Osteoblast (primary cell): ENCODE measurements around the gene UBR3. TPM values are rescaled to one million over a fixed set of nuclear protein-coding genes. Genes with fewer than 3 reads are reported as not detected.
"Not testable (repeated sequence)": the region's sequence is repeated elsewhere in the genome, so short reads cannot be mapped to it uniquely, and the experiment has no call there.

Experiments
- DNase-seq: peaks from one replicate; pipeline ENCODE4 v3.0.0; 2011; ENCODE audit warnings: low spot score, mixed read lengths; ENCODE audit not compliant: insufficient read length; ENCODE audit errors: missing footprints
- H2AFZ ChIP-seq: 2 replicates; pipeline ENCODE4 v1.6.0; 2011; ENCODE audit warnings: mild to moderate bottlenecking, low read length
- H3K27ac ChIP-seq: 2 replicates; pipeline ENCODE4 v1.5.1; 2011; ENCODE audit warnings: mild to moderate bottlenecking, low read depth, low read length, moderate library complexity
- H3K27me3 ChIP-seq: 2 replicates; pipeline ENCODE4 v1.6.0; 2012; ENCODE audit warnings: mild to moderate bottlenecking, control low read depth, inconsistent platforms, low read length, moderate library complexity; ENCODE audit not compliant: insufficient read depth
- H3K36me3 ChIP-seq: 2 replicates; pipeline ENCODE4 v1.5.1; 2011; ENCODE audit warnings: mild to moderate bottlenecking, low read length, control low read depth, moderate library complexity; ENCODE audit not compliant: insufficient read depth
- H3K4me1 ChIP-seq: 2 replicates; pipeline ENCODE4 v1.5.1; 2011; ENCODE audit warnings: mild to moderate bottlenecking, low read length, control low read depth, moderate library complexity; ENCODE audit not compliant: insufficient read depth
- H3K4me2 ChIP-seq: 2 replicates; pipeline ENCODE4 v1.6.0; 2011; ENCODE audit warnings: mild to moderate bottlenecking, low read length; ENCODE audit not compliant: insufficient read depth
- H3K4me3 ChIP-seq: fragments of 200-600 bp; sonication (generic); 3 replicates; pipeline ENCODE4 v1.5.1; 2012; ENCODE audit warnings: mild to moderate bottlenecking, low read length, inconsistent platforms; ENCODE audit not compliant: insufficient read depth
- H3K79me2 ChIP-seq: 2 replicates; pipeline ENCODE4 v1.6.0; 2012; ENCODE audit warnings: mild to moderate bottlenecking, low read length, control low read depth, inconsistent platforms; ENCODE audit not compliant: insufficient read depth
- H3K9me3 ChIP-seq: 2 replicates; pipeline ENCODE4 v1.5.1; 2011; ENCODE audit warnings: low read depth, low read length, control low read depth
- H4K20me1 ChIP-seq: 2 replicates; pipeline ENCODE4 v1.6.0; 2012; ENCODE audit warnings: mild to moderate bottlenecking, low read length, control low read depth; ENCODE audit not compliant: insufficient read depth
- total RNA-seq: library from RNA; depleted of rRNA; stranded (reverse); fragments of >200 nt; gene quantifications from 2 replicates; pipeline ENCODE4 v1.2.3, GENCODE V29; 2012
- TF ChIP-seq, protein P1 (sequence below): IDR thresholded peaks from 2 replicates; pipeline ENCODE4 v1.5.1; 2011; ENCODE audit warnings: mild to moderate bottlenecking, low read depth, low read length, moderate library complexity; ENCODE audit errors: extremely low read depth

The UBR3 gene
- total RNA-seq, 1 donor: 42.7 TPM

DNA sequence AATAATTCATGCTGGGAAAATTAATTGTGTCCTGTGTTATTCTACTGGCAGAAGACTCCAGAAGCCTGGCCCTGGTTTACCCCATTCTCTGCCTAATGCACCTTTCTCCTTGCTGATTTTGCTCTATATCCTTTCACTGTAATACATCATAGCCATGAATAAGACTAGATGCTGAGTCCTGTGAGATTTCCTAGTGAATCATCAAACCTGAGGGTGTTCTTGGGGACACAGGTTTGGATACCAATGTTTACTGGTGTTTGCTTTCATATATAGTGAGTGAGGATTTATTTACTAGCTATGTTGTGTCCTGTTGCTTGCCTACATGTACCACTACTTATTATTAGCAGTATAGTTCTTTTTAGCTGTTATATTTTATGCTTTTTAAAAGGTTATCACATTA, 9.0 kb upstream of the UBR3 start:
- Histone ChIP-seq H3K4me2 (no peak overlapping the region), H3K4me3 (no peak overlapping the region), H3K27ac (peak overlapping the region; percentile 49), H2AFZ (no peak overlapping the region), H3K36me3 (peaks cover 32% of the 10 kb centered on the region), H3K4me1 (peaks cover 43% of the 10 kb centered on the region), H4K20me1 (no peaks in the 10 kb centered on the region), H3K27me3 (no peaks in the 10 kb centered on the region), H3K9me3 (no peaks in the 10 kb centered on the region), H3K79me2 (peaks cover 29% of the 10 kb centered on the region)
- DNase-seq: no peak
- TF ChIP-seq, protein P1, sequence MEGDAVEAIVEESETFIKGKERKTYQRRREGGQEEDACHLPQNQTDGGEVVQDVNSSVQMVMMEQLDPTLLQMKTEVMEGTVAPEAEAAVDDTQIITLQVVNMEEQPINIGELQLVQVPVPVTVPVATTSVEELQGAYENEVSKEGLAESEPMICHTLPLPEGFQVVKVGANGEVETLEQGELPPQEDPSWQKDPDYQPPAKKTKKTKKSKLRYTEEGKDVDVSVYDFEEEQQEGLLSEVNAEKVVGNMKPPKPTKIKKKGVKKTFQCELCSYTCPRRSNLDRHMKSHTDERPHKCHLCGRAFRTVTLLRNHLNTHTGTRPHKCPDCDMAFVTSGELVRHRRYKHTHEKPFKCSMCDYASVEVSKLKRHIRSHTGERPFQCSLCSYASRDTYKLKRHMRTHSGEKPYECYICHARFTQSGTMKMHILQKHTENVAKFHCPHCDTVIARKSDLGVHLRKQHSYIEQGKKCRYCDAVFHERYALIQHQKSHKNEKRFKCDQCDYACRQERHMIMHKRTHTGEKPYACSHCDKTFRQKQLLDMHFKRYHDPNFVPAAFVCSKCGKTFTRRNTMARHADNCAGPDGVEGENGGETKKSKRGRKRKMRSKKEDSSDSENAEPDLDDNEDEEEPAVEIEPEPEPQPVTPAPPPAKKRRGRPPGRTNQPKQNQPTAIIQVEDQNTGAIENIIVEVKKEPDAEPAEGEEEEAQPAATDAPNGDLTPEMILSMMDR: no peak

DNA sequence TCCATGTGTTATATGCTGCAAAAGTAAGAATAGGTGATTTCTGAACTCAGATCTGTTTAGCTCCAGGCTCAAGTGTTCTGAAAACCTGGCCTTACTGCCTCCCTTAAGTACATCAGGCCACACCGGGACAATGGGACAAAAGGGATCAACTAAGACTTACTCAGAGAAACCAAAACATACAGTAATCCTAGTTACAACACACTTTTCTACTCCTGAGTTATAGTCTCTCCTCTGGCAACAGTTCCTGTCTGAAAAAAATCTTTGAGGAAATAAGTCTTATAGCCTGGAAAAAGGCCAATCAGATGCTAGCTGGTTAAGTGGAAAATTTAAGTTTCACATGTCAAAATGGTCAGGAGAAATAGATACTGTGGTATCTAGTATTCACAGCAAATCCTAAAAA, 8.1 kb upstream of the UBR3 start:
- TF ChIP-seq, protein P1: no peak
- no peaks in the 10 kb centered on the region for H3K9me3 ChIP-seq
- peak overlapping the region; percentile 49 for H3K27ac ChIP-seq
- no peak overlapping the region for H3K4me2 ChIP-seq
- peaks cover 35% of the 10 kb centered on the region for H3K79me2 ChIP-seq
- peaks cover 52% of the 10 kb centered on the region for H3K4me1 ChIP-seq
- peaks cover 26% of the 10 kb centered on the region for H3K36me3 ChIP-seq
- no peak overlapping the region for H3K4me3 ChIP-seq
- no peak overlapping the region for H2AFZ ChIP-seq
- H4K20me1 ChIP-seq: no peaks in the 10 kb centered on the region
- no peaks in the 10 kb centered on the region for H3K27me3 ChIP-seq
- DNase-seq: peak; percentile 42

DNA sequence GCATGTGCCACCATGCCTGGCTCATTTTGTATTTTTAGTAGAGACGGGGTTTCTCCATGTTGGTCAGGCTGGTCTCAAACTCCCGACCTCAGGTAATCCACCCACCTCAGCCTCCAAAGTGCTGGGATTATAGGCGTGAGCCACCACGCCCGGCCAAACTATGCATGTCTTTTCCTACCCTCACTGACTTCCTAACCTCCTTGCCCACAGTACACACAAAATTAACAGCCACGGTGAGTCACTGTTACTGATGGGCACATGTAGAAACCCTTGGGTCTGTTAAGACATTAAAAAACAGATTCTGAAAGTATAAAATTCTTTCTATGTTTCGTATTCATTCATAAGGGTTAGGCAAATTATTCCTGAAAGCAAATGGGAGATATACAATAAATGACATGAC, 7.2 kb upstream of the UBR3 start:
- H3K4me2 ChIP-seq: peak overlapping the region; percentile 55
- not testable (repeated sequence) for H2AFZ ChIP-seq, H4K20me1 ChIP-seq, H3K4me3 ChIP-seq, H3K27me3 ChIP-seq, H3K9me3 ChIP-seq
- H3K36me3 ChIP-seq: peaks cover 18% of the 10 kb centered on the region
- peak; percentile 72 for DNase-seq
- peak overlapping the region; percentile 33 for H3K27ac ChIP-seq
- H3K4me1 ChIP-seq: peaks cover 55% of the 10 kb centered on the region
- peaks cover 43% of the 10 kb centered on the region for H3K79me2 ChIP-seq

DNA sequence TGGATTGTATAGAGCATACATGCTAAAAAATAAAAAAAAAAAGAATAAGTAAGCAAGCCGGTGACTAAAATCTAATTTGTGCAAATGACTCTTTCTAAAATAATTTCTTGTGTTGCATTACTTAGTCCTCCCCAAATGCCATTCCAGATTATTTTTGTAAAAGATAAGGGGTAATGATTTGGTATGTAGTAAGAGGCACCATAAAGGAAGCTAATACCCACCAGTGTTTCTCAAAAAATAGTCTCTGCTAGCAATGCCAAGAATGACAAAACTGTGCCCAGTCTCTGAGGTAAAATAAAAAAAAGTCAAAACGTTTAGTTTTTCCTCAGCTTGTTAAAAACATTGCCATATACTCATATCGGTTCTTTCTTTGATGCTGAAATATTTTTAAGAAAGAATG, 5.2 kb upstream of the UBR3 start:
- TF ChIP-seq, protein P1: no peak
- H3K27ac ChIP-seq: no peak overlapping the region
- H4K20me1 ChIP-seq: no peaks in the 10 kb centered on the region
- no peaks in the 10 kb centered on the region for H3K9me3 ChIP-seq
- peaks cover 53% of the 10 kb centered on the region for H3K4me1 ChIP-seq
- DNase-seq: no peak
- peak overlapping the region; percentile 98 for H3K4me2 ChIP-seq
- H3K4me3 ChIP-seq: no peak overlapping the region
- no peaks in the 10 kb centered on the region for H3K27me3 ChIP-seq
- peaks cover 12% of the 10 kb centered on the region for H3K36me3 ChIP-seq
- no peak overlapping the region for H2AFZ ChIP-seq
- H3K79me2 ChIP-seq: peaks cover 42% of the 10 kb centered on the region
